WTC11 (cell line): Measurements from ENCODE around the gene RPAIN.

ENCODE experiments used
- ETV6 ChIP-seq: sonication (generic); formaldehyde crosslinking; IDR thresholded peaks from 2 replicates; pipeline ENCODE4 v1.8.1; 2022; ENCODE audit warnings: mild to moderate bottlenecking, missing genetic modification reagents
- FOXK1 ChIP-seq: sonication (generic); formaldehyde crosslinking; IDR thresholded peaks from 2 replicates; pipeline ENCODE4 v1.8.0; 2022; ENCODE audit warnings: mild to moderate bottlenecking, moderate library complexity, missing genetic modification reagents
- NFYB ChIP-seq: sonication (generic); formaldehyde crosslinking; conservative IDR thresholded peaks from 2 replicates; pipeline ENCODE4 v1.8.0; 2022; ENCODE audit warnings: low read depth, missing genetic modification reagents
- NR3C1 ChIP-seq: sonication (generic); formaldehyde crosslinking; conservative IDR thresholded peaks from 2 replicates; pipeline ENCODE4 v1.8.1; 2023; ENCODE audit warnings: low read depth, mild to moderate bottlenecking, missing genetic modification reagents
- RELA ChIP-seq: sonication (generic); formaldehyde crosslinking; IDR thresholded peaks from 2 replicates; pipeline ENCODE4 v1.8.1; 2022; ENCODE audit warnings: missing genetic modification reagents, mild to moderate bottlenecking, borderline replicate concordance
- TEAD1 ChIP-seq: sonication (generic); formaldehyde crosslinking; IDR thresholded peaks from 2 replicates; pipeline ENCODE4 v1.8.0; 2022; ENCODE audit warnings: mild to moderate bottlenecking, missing genetic modification reagents
- TEAD4 ChIP-seq: sonication (generic); formaldehyde crosslinking; IDR thresholded peaks from 2 replicates; pipeline ENCODE4 v1.8.0; 2022; ENCODE audit warnings: mild to moderate bottlenecking, missing genetic modification reagents
- USF2 ChIP-seq: sonication (generic); formaldehyde crosslinking; IDR thresholded peaks from 2 replicates; pipeline ENCODE4 v1.8.1; 2023; ENCODE audit warnings: mild to moderate bottlenecking, missing genetic modification reagents, moderate library complexity
- ZBTB43 ChIP-seq: sonication (generic); formaldehyde crosslinking; IDR thresholded peaks from 2 replicates; pipeline ENCODE4 v1.8.1; 2023; ENCODE audit warnings: mild to moderate bottlenecking, missing genetic modification reagents
- ZNF121 ChIP-seq: sonication (generic); formaldehyde crosslinking; IDR thresholded peaks from 2 replicates; pipeline ENCODE4 v1.8.0; 2023; ENCODE audit warnings: missing genetic modification reagents
- TF ChIP-seq, protein P1 (sequence below): fragments of 250-450 bp; sonication (Bioruptor Pico); IDR thresholded peaks from 2 replicates; pipeline ENCODE4 v1.9.0; 2021; ENCODE audit warnings: mild to moderate bottlenecking
- TF ChIP-seq, protein P2 (sequence below): sonication (generic); formaldehyde crosslinking; IDR thresholded peaks from 2 replicates; pipeline ENCODE4 v1.8.0; 2022; ENCODE audit warnings: mild to moderate bottlenecking, missing genetic modification reagents
- TF ChIP-seq, protein P3 (sequence below): fragments of 200-600 bp; IDR thresholded peaks from 2 replicates; pipeline ENCODE4 v1.8.0; 2022; ENCODE audit warnings: antibody characterized with exemption

DNA sequence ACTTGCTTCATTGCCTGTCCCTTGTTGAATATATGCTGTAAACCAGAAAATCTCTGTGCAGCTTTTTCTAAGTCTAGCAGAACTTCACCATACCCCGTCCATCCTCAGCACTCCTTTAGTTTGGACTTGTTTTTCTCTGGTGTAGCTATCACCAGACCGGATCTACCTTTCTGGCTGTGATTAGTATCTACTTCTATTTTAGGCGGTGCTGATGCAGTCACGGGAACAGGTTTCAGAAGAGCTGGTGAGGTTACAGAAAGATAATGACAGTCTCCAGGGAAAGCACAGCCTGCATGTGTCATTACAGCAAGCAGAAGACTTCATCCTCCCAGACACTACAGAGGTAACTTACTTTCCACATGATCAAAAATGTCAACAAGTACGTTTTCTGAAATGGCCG lies 46.9 kb upstream of the RPAIN start:
- TF ChIP-seq RELA (CRISPR knock-in tag), result no peak
- no peak for TF ChIP-seq ETV6
- no peak for TF ChIP-seq USF2 (CRISPR knock-in tag)
- TF ChIP-seq, protein P1, sequence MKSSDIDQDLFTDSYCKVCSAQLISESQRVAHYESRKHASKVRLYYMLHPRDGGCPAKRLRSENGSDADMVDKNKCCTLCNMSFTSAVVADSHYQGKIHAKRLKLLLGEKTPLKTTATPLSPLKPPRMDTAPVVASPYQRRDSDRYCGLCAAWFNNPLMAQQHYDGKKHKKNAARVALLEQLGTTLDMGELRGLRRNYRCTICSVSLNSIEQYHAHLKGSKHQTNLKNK, result no peak
- TF ChIP-seq ZBTB43 (CRISPR knock-in tag), result no peak
- TF ChIP-seq, protein P2, sequence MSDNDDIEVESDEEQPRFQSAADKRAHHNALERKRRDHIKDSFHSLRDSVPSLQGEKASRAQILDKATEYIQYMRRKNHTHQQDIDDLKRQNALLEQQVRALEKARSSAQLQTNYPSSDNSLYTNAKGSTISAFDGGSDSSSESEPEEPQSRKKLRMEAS (CRISPR knock-in tag), result no peak
- no peak for TF ChIP-seq TEAD1 (CRISPR knock-in tag)
- no peak for TF ChIP-seq NR3C1 (CRISPR knock-in tag)
- TF ChIP-seq, protein P3, sequence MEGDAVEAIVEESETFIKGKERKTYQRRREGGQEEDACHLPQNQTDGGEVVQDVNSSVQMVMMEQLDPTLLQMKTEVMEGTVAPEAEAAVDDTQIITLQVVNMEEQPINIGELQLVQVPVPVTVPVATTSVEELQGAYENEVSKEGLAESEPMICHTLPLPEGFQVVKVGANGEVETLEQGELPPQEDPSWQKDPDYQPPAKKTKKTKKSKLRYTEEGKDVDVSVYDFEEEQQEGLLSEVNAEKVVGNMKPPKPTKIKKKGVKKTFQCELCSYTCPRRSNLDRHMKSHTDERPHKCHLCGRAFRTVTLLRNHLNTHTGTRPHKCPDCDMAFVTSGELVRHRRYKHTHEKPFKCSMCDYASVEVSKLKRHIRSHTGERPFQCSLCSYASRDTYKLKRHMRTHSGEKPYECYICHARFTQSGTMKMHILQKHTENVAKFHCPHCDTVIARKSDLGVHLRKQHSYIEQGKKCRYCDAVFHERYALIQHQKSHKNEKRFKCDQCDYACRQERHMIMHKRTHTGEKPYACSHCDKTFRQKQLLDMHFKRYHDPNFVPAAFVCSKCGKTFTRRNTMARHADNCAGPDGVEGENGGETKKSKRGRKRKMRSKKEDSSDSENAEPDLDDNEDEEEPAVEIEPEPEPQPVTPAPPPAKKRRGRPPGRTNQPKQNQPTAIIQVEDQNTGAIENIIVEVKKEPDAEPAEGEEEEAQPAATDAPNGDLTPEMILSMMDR, result no peak
- TF ChIP-seq ZNF121, result no peak
- TF ChIP-seq TEAD4, result no peak
- no peak for TF ChIP-seq FOXK1 (CRISPR knock-in tag)
- TF ChIP-seq NFYB (CRISPR knock-in tag), result no peak
